ENCODE data around the gene SLFN11. TPM values are rescaled to one million over a fixed set of nuclear protein-coding genes. Genes with fewer than 3 reads are reported as not detected.
A peak's percentile ranks its signal among the peaks of the same experiment; 100 is the strongest.
"Not testable (repeated sequence)": the region's sequence is repeated elsewhere in the genome, so short reads cannot be mapped to it uniquely, and the experiment has no call there.

SLFN11 gene
- 30.3 TPM for total RNA-seq

- Histone ChIP-seq H3K4me3 (peak within 1 kb of the TSS; percentile 78 to 87), H3K4me1 (peaks cover 0 to 10% of the 10 kb centered on the region in 2 donors), H3K36me3 (no peaks in the 10 kb centered on the region), H3K27ac (peak within 1 kb of the TSS; percentile 97), H3K27me3 (no peaks in the 10 kb centered on the region), H3K9me3 (peaks cover 0 to 5% of the 10 kb centered on the region in 2 donors)
- intact Hi-C loops (cut with DNase I): loop anchor here (1.0 to 10.0 kb wide), 5 partner anchors 59 to 1571 kb away; partner anchors contain the start of genes AATF, SLFN12, SLFN13 and SLFN5
- no peak for TF ChIP-seq CTCF (IDR thresholded peaks at IDR 0.05)
- DNase-seq (ENCODE audit: low spot score in 2 of 2): peak; percentile 79 to 95
Measured at GRCh38 chr17:35373534-35373983, at the start of gene SLFN11. SLFN11 (minus strand) TSS chr17:35373621; CDS start chr17:35363807, 9,814 bp downstream.

- peaks cover 27 to 39% of the 10 kb centered on the region in 2 donors for H3K36me3 ChIP-seq
- intact Hi-C loops (cut with DNase I); H3K4me3 ChIP-seq; H3K27ac ChIP-seq; H3K9me3 ChIP-seq; DNase-seq (ENCODE audit: low spot score in 2 of 2); H3K4me1 ChIP-seq; H3K27me3 ChIP-seq: not testable (repeated sequence)
Measured at GRCh38 chr17:35421069-35421468, 47.6 kb upstream of the SLFN11 start.

GRCh38 chr17:35416659-35417058, 43.2 kb upstream of the SLFN11 start:
- intact Hi-C loops (cut with DNase I): no loop called here

GRCh38 chr17:35414707-35415106, 41.3 kb upstream of the SLFN11 start:
- H3K27me3 ChIP-seq; H3K4me1 ChIP-seq; H3K4me3 ChIP-seq; intact Hi-C loops (cut with DNase I); DNase-seq (ENCODE audit: low spot score in 2 of 2); H3K27ac ChIP-seq: not testable (repeated sequence)
- Histone ChIP-seq H3K9me3 (peaks cover 4 to 15% of the 10 kb centered on the region in 2 donors), H3K36me3 (peaks cover 35 to 79% of the 10 kb centered on the region in 2 donors)

More at GRCh38 chr17:35416659-35417058, 43.2 kb upstream of the SLFN11 start:
- H3K27me3 ChIP-seq: no peaks in the 10 kb centered on the region
- H3K27ac ChIP-seq: no peak overlapping the region
- H3K4me1 ChIP-seq: no peaks in the 10 kb centered on the region
- H3K9me3 ChIP-seq: peaks cover 4 to 15% of the 10 kb centered on the region in 2 donors
- no peak for TF ChIP-seq CTCF (IDR thresholded peaks at IDR 0.05)
- no peak overlapping the region for H3K4me3 ChIP-seq
- no peak for DNase-seq (ENCODE audit: low spot score in 2 of 2)
- peaks cover 25 to 67% of the 10 kb centered on the region in 2 donors for H3K36me3 ChIP-seq

- Histone ChIP-seq H3K27ac (no peak overlapping the region), H3K4me3 (no peak overlapping the region), H3K36me3 (peaks cover 34 to 78% of the 10 kb centered on the region in 2 donors), H3K27me3 (no peaks in the 10 kb centered on the region), H3K4me1 (no peaks in the 10 kb centered on the region), H3K9me3 (peaks cover 4 to 15% of the 10 kb centered on the region in 2 donors)
- no peak for TF ChIP-seq CTCF (IDR thresholded peaks at IDR 0.05)
- intact Hi-C loops (cut with DNase I): no loop called here
- no peak for DNase-seq (ENCODE audit: low spot score in 2 of 2)
Measured at GRCh38 chr17:35414247-35414646, 40.8 kb upstream of the SLFN11 start.

GRCh38 chr17:35407531-35407930, 34.1 kb upstream of the SLFN11 start:
- intact Hi-C loops (cut with DNase I): no loop called here
- DNase-seq (ENCODE audit: low spot score in 2 of 2): no peak

More at GRCh38 chr17:35407531-35407930, 34.1 kb upstream of the SLFN11 start:
- H3K36me3 ChIP-seq: peaks cover 18 to 59% of the 10 kb centered on the region in 2 donors
- no peaks in the 10 kb centered on the region for H3K9me3 ChIP-seq
- no peak overlapping the region for H3K27ac ChIP-seq
- H3K27me3 ChIP-seq: no peaks in the 10 kb centered on the region
- TF ChIP-seq CTCF (IDR thresholded peaks at IDR 0.05): no peak
- no peak overlapping the region for H3K4me3 ChIP-seq
- no peaks in the 10 kb centered on the region for H3K4me1 ChIP-seq
